Activated CD8-positive, alpha-beta memory T cell treated with anti-CD3 and anti-CD28 coated beads, Interleukin-2, amount 50 U/mL, for 4 hours (primary cell): ENCODE results near the gene KRTAP5-3.
"Not testable (repeated sequence)": the region's sequence is repeated elsewhere in the genome, so short reads cannot be mapped to it uniquely, and the experiment has no call there.

Source experiments
- DNase-seq: peaks from one replicate; pipeline ENCODE4 v3.0.0-alpha.2; 2020

KRTAP5-3 gene

DNA sequence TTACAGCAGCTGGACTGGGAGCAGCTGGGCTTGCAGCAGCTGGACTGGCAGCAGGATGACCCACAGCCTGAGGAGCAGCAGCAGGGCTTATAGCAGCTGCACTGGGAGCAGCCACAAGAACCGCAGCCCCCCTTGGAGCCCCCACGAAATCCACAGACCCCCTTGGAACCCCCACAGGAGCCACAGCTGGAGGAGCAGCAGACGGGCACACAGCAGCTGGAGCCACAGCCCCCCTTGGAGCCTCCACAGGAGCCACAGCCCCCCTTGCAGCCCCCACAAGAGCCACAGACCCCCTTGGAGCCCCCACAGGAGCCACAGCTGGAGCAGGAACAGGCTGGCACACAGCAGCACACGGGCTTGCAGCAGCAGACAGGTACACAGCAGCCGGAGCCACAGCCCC, 362 bp downstream of the KRTAP5-3 start:
- DNase-seq: not testable (repeated sequence)

GRCh38 chr11:1607156-1607845, 962 bp downstream of the KRTAP5-3 start:
- not testable (repeated sequence) for DNase-seq

DNA sequence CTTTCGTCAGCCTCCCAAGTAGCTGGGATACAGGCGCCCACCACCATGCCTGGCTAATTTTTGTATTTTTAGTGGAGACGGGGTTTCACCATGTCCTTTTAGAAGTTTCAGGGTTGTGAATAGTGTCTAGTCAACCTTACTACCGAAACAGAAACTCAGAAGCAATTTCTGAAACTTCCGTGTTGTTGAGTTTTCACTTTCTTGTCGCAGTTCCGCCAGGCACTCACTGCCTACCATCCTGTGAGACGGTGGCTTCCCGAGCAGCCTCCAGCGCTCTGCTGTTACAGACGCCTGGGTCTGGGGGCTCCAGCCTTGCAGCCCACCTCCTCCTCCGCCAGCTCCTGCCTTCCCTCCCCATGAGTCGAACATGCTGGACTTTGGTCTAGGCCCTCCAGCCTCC, 2.3 kb downstream of the KRTAP5-3 start:
- not testable (repeated sequence) for DNase-seq

GRCh38 chr11:1604711-1605110, 3.6 kb downstream of the KRTAP5-3 start:
- DNase-seq: no peak

DNA sequence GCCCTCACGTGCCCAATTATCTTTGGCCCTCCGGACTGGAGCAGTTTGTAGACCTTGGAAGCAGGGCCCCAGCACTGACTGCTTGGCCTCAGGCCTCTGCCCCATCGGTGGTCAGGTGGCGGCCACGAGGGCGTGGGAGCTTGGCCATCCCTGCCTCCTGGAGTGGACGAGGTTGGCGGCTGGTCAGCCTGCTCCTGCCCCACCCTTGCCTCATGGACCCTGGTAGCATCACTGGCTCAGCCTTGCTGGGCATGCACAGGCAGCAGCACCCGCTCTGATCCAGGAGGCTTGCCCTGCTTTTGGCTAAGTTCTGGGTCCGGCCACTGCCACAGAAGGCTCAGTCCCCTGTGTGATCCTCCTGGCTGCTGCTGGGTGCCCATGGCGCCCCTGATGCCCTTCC, 4.1 kb downstream of the KRTAP5-3 start:
- no peak for DNase-seq

DNA sequence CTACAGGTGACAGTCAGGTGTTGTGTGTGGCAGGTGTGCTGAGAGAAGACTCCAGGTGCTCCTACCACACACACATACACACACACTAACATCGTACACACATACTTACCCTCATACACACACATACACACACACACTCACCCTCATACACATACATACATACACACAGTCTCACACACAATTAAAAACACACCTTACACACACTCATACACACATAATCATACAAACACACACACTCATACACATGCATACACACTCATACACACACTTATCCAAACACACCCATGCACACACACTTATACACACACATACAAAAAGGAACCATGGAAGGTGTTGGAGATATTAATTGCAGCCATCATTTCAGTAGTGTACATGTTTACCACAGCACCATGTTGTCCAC, 4.6 kb downstream of the KRTAP5-3 start:
- DNase-seq: no peak

- not testable (repeated sequence) for DNase-seq
These were observed 6.6 kb downstream of the KRTAP5-3 start for GRCh38 chr11:1601663-1602062.

DNA sequence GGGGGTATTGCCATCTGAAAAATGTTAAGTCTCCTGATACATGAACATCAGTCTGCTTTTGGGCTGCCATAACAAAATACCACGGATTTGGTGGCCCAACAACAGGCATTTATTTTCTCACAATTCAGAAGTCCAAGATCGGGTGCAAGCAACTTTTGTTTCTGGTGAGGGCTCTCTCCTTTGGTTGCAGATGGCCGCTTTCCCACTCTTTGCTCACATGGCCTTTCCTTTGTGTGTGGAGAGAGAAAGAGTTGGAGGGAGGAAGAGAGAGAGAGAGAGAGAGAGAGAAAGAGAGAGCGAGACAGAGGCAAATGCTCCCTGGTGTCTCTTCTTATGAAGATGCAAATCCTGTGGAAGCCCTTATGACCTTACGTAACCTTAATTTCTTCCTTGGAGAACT, 7.6 kb downstream of the KRTAP5-3 start:
- no peak for DNase-seq

- no peak for DNase-seq
These were observed 9.4 kb downstream of the KRTAP5-3 start for GRCh38 chr11:1598816-1599215.

DNA sequence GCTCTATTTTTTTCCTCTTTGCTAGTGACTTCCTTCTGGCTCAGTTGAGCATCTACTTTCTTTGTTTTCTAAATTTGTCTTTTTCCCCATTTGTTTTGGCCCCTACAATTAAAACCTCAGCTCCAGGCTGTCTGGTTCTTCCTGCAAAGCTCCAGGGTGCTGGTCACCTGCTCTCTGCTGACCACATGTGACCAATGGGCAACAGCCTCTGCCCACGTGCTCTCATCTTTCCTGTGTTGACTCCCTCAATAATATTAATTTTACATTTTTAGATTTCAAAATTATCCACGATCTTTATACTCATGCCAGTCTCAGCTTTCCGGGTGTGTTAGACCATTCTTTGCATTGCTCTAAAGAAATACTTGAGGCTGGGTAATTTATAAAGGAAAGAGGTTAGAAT, 9.9 kb downstream of the KRTAP5-3 start:
- not testable (repeated sequence) for DNase-seq

DNA sequence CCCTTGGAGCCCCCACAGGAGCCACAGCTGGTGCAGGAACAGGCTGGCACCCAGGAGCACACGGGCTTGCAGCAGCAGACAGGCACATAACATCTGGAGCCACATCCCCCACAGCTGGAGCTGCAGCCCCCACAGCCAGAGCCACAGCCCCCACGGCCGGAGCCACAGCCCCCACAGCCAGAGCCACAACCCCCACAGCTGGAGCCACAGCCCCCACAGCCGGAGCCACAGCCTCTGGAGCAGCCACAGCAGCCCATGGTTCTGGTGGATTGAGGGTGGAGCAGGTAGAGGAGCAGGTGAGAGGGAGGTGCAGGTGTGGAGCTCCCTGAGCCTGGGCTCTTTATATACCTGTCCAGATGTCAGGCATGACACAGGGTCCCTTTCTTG, 10.3 kb downstream of the KRTAP5-3 start, which contains the start of gene KRTAP5-2:
Gene KRTAP5-2 (minus strand): TSS at position 301 of the 387 bp plus-strand sequence. CDS start 44 bp downstream, at position 257.
- no peak for DNase-seq

GRCh38 chr11:1597331-1597993, 10.8 kb downstream of the KRTAP5-3 start:
- DNase-seq: no peak

DNA sequence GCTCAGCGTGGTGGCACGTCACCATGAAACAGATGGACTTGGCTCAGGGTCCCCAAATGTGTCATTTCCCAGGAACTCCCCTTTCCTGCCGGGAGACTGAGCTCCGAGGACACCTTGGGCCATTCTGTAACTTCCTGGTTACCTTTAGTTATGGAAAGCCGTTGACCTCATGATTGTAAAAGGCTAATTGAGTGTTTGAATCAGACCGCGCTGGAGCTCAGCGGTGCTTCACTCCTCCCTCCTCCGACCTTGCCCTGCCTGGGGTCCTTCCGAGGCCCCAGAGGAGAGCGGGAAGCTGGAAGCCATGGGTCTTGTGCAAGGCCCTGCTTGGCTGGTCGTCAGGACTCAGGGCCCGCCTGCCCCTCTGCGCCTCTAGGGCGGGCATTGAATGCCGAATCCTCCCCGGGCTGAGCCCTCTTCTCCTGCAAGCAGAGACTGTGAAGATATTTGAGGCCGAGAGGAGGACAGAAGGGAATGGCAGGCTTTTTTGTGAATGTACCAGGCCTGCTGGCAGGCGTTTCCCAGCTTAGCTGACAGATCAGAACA, 11.6 kb downstream of the KRTAP5-3 start:
- DNase-seq: not testable (repeated sequence)

GRCh38 chr11:1595994-1596575, 12.2 kb downstream of the KRTAP5-3 start:
- DNase-seq: not testable (repeated sequence)

GRCh38 chr11:1592628-1593027, 15.6 kb downstream of the KRTAP5-3 start:
- no peak for DNase-seq

GRCh38 chr11:1589996-1590395, 18.3 kb downstream of the KRTAP5-3 start:
- no peak for DNase-seq

DNA sequence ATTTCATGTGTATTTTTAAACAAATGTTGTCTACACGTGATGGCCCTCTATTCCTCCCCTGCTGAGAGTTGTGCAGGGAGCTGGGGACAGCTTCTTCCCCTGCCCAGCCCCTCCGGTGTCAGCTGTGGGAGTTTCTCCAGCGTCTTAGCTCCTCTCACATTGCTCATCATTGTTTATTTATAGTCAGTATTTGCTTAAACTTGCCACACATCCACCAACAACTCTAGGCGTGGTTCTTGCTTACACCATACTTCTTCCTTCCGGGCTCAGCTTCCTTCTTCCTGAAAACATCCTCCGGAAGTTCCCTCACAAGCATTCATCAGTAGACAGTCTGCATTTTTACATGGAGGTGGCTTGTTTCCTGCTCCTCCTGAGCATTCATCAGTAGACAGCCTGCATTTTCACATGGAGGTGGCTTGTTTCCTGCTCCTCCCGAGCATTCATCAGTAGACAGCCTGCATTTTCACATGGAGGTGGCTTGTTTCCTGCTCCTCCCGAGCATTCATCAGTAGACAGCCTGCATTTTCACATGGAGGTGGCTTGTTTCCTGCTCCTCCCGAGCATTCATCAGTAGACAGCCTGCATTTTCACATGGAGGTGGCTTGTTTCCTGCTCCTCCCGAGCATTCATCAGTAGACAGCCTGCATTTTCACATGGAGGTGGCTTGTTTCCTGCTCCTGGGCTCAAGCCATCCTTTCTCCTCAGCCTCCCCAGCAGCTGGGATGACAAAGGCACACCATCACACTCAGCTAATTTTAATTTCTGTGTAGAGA, 18.9 kb downstream of the KRTAP5-3 start:
- not testable (repeated sequence) for DNase-seq

GRCh38 chr11:1586699-1587098, 21.6 kb downstream of the KRTAP5-3 start:
- no peak for DNase-seq

DNA sequence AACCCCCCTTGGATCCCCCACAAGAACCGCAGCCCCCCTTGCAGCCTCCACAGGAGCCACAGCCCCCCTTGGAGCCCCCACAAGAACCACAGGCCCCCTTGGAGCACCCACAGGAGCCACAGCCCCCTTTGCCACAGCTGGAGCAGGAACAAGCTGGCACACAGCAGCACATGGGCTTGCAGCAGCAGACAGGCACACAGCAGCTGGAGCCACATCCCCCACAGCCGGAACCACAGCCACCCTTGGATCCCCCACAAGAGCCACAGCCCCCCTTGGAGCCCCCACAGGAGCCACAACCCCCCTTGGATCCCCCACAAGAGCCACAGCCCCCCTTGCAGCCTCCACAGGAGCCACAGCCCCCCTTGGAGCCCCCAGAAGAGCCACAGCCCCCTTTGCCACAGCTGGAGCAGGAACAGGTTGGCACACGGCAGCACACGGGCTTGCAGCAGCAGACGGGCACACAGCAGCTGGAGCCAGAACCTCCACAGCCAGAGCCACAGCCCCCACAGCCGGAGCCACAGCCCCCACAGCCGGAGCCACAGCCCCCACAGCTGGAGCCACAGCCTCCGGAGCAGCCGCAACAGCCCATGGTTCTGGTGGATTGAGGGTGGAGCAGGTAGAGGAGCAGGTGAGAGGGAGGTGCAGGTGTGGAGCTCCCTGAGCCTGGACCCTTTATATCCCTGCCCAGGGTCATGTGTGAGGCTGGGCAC, 23.4 kb downstream of the KRTAP5-3 start, which contains the start of gene KRTAP5-1:
Gene KRTAP5-1 (minus strand): TSS at position 623 of the 710 bp plus-strand sequence. CDS start 34 bp downstream, at position 589.
- not testable (repeated sequence) for DNase-seq

DNA sequence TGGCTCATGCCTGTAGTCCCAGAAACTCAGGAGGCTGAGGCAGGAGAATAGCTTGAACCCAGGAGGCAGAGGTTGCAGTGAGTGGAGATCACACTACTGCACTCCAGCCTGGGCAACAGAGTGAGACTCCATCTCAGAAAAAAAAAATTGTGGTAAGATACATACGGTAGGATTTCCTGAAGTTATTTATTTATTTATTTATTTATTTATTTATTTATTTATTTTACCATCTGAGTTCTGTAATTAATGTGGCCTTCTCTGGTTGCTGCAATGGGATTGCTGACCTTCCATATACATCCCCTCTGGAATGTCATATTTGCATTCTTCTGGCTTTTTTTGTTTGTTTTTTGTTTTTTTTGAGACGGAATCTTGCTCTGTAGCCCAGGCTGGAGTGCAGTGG, 25.4 kb downstream of the KRTAP5-3 start:
- not testable (repeated sequence) for DNase-seq

DNA sequence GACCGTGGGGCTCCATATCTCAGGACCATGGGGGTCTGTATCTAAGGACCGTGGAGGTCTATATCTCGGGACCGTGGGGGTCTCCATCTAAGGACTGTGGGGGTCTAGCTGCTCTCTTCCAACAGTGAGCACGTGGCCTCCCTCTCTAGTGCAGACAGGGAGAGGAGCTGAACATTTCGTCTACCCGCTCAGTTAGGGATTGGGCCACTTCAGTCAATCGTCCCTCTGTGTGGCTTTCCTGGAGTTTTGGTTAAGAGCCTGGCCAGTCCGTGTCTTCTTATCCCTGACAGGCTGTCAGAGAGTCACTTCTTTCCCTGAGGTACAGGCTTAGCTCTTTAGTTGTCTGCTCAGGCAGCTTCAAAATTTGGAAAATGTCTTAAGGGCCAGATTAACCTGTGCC, 26.3 kb downstream of the KRTAP5-3 start:
- no peak for DNase-seq

DNA sequence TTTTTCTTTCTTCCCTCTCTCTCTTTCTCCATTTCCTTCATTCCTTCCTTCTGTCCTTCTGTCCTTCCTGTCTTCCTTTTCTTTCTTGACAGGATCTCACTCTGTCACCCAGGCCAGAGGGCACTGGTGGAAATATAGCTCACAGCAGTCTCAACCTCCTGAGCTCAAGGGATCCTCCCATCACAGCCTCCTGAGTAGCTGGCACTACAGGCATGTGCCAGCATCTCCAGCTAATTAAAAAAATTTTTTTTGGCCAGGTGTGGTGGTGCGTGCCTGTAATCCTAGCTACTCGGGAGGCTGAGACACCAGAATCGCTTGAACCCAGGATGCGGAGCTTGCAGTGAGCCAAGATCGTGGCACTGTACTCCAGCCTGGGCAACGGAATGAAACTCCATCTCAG, 31.4 kb downstream of the KRTAP5-3 start:
- DNase-seq: no peak
